GM21423 (cell line): ENCODE measurements around the gene UHMK1.

Experiments
- ATAC-seq: cut with Tn5 transposase; IDR thresholded peaks from one replicate; pipeline ENCODE4 v1.9.1; 2021; ENCODE audit warnings: mild to moderate bottlenecking, moderate library complexity; ENCODE audit not compliant: unreplicated experiment

Gene UHMK1

DNA sequence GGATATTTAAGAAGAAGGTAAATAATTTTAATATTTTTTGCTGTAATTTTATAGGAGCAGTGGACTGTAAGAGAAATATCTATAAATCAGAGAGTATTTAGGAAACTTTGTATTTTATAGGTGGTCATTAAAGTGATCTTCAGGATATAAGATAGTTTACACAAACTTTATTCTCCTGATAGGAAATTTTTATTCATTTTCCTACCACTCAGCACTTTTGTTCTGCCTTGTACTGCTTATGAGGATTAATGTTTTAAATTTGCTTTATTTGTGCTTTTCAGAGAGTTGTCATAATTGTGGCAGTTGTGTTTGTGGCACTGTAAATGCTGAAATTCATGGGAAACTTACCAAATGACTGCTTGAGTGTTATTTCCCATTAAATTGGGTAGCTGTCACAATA is 29.7 kb downstream of the UHMK1 start:
- no peak for ATAC-seq

DNA sequence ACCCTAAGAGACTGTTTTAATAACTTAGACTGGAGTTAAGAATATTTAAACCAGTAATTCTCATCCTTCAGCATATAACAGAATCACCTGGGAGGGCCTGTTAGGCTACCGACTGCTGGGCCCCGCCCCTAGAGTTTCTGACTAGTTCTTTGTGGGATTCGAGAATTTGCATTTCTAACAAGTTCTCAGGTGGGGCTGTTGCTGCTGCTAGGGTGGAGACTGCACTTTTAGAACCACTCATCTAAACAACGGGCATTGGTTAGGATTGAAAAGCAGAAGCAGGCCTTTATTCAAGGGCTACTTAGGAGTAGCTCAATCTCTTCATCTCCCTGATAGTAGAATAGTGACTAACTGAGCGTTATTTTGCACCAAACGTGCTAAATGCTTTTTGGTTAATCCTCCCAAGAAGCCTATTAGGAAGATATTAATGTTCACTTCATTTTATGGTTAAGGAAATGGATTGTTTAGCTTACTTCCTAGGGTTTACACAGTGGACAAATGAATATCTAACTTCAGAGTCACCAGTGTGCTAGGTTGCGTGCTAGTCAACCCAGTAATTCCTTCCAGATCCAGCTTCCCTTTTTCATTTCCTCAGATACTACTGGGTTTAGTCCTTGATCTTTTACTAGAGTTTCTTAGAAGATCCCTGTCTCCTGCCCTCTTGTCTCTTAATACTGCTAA is 32.8 kb downstream of the UHMK1 start:
- ATAC-seq, result peak; percentile 93

GRCh38 chr1:162530988-162531319 is 33.3 kb downstream of the UHMK1 start:
- no peak for ATAC-seq

GRCh38 chr1:162535501-162535900 is 37.9 kb downstream of the UHMK1 start:
- no peak for ATAC-seq

DNA sequence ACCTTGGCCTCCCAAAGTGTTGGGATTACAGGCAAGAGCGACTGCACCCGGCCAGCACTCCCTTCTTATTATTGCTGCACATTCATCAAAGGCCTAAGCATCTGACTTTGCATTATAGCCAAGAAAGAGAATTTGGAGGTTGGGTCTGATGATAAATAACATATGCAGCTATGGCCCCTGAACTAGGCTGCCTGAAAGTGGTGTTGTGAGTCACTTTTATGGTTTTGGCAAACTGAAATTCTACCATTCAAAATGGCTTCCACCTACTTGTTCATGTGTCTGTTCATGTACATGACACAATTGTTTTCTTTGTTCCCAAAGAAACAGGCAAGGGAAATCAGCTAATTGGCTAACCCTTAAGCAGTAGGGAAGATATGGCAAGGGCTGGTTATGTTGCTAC is 38.9 kb downstream of the UHMK1 start:
- no peak for ATAC-seq

GRCh38 chr1:162537216-162537615 is 39.6 kb downstream of the UHMK1 start:
- ATAC-seq, result no peak

DNA sequence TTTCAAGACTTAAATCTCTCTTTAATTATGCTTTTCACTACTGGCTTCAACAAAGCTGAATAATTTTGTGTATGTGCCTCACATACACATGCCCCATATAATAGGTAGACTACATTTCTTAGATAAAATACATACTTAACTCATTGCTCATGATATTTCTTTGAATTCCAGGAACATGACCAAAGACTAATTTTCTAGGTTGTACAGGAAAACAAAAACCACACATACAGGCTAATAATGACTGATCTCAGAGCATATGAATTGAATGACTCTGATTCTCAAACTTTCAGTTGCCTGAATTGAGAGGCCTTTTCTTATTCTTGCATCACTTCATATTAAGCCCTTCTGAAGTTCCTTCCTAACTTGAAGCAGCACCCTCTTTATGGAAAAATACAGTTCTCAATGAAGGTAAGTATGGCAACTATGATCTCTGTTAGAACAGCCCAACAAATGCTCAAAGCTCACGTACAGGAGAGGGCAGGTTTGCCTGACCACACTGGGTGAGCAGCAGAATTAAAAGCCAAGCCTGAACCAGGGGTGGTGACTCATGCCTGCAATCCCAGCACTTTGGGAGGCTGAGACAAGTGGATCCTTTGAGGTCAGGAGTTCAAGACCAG is 41.3 kb downstream of the UHMK1 start:
- ATAC-seq, result no peak

GRCh38 chr1:162541619-162542141 is 44.1 kb downstream of the UHMK1 start:
- ATAC-seq, result no peak

- no peak for ATAC-seq
Observed at GRCh38 chr1:162543228-162543627, 45.6 kb downstream of the UHMK1 start.

- ATAC-seq, result no peak
Observed at GRCh38 chr1:162548170-162548569, 50.6 kb downstream of the UHMK1 start.

- ATAC-seq, result no peak
Observed at GRCh38 chr1:162549001-162549400, 51.4 kb downstream of the UHMK1 start.

DNA sequence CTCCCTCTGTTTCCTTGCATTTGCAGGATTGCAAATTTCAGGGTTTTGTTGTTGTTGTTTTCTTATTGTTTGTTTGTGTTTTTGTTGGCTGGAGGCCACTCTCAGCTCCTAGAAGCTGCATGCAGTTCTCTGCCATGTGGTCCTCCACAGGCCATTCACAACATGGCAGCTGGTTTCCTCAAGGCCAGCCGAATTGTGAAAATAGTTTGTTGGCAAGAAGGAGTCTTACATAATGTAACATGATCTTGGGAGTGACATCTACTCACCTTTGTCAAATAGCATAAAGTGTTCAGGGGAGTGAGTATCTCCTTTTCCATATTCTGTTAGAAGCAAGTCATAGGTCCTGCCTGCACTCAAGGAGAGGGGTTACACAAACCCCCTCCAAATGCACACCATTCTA is 53.3 kb downstream of the UHMK1 start:
- no peak for ATAC-seq

GRCh38 chr1:162551969-162552683 is 54.5 kb downstream of the UHMK1 start:
- no peak for ATAC-seq

GRCh38 chr1:162552684-162553252 is 55.1 kb downstream of the UHMK1 start:
- no peak for ATAC-seq

GRCh38 chr1:162554258-162554657 is 56.6 kb downstream of the UHMK1 start:
- ATAC-seq, result no peak

DNA sequence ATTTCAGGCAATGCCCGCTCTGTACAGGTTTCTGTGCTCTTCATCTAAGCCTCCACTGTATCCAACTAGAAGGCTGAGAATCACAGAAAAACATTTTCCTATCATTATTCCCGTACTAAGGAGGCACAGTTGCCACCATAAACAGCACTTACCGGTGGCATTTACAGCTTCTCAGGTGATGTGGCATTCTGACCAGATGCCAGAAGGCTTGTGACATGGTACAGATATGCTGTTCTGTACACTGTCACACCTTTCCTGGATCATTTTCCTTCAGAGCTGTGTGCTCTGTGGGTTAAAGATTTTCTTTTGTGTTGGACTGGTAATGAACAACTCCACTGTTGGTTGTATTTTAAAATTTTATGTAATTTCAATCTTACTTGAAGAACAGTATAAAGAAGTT is 59.9 kb downstream of the UHMK1 start:
- ATAC-seq, result no peak

DNA sequence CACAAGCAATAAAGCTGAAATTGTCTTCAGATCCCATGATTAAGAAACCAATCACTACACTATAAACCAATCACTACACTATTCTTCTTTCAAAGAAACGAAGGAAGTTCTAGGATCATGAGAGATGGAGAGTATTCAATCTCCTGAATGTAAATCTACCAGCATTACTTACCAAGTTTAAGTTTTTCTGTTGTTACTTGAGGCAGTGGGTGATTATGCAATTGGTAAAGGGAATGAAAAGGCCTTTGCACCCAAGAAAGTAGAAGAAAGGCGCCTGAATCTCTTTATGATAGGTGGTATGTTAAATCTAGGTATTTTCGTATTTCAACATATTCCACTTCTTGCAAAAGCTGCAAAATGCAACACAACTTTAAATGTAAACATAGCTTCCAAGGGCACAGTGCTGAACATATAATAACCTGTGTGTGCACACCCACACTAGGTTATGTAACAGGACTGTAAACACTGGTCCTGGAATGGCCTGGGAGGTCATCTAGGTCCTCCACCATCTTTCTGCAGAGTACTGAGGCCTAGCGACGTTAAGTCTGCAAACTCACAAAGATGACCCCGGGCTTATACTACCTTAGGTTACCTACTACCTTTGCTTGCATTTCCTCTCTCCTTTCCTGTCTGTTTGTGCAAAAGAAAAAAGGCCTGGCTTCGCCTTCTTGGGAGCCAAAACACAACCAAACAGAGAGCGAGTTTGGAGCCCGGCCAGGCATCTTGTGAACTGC is 62.9 kb downstream of the UHMK1 start:
- no peak for ATAC-seq

DNA sequence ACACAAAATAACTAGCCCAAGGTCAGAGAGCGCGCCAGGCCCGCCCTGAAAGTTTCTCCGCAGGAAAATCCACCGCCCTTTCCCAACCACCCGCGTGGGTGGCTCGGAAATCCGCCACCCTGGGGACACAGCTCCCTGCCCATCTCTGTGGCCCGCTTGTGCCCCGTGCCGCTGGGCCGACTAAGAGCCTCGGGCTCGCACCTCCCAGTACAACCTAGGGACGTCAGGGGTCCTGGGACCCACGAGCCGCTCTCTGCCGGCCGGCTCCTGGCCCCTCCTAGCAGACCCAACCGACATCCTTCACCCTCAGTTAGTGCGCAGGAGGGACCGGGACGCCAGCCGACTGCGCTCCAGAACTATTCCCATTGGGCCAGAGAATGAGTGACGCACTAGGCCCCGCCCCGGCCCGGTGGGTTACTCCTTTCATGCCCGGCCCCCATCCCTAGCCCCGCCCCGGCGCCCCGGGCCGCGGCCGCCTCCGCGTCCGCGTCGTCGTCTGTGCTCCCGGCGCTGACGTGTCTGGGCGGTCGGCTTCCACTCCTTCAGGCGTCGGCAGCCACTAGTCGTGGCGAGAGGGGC is 63.5 kb downstream of the UHMK1 start:
- peak; percentile 95 for ATAC-seq

GRCh38 chr1:162561616-162562469 is 64.2 kb downstream of the UHMK1 start, which contains the start of gene UAP1:
Gene UAP1 (plus strand): TSS chr1:162561722. CDS start chr1:162566069, 4,347 bp downstream.
- ATAC-seq, result peak; percentile 31

- no peak for ATAC-seq
Observed at GRCh38 chr1:162562470-162562828, 64.8 kb downstream of the UHMK1 start.
